Measurements from ENCODE around the gene KCTD4. TPM values are rescaled to one million over a fixed set of nuclear protein-coding genes. Genes with fewer than 3 reads are reported as not detected.

KCTD4 gene
- polyA plus RNA-seq, 1 donor (not counting 4 experiments of a cell fraction or from before 2014, with no cell fraction given), result 0.39 TPM

GRCh38 chr13:45206340-45206739, 5.5 kb upstream of the KCTD4 start:
- H3K4me3 ChIP-seq (ENCODE audit: control insufficient read depth in 2 of 3, extremely low read depth in 1 of 3, insufficient read depth in 2 of 3, low read depth in 1 of 3, low read length in 3 of 3), result peak overlapping the region in 2 of 3 experiments; percentile 62 to 65
- no peaks in the 10 kb centered on the region for H3K9me3 ChIP-seq (ENCODE audit: control insufficient read depth, low read depth, low read length)
- DNase-seq (ENCODE audit: low read depth, low spot score) (peak; percentile 78), FAIRE-seq (peak; percentile 79)
- H3K9me1 ChIP-seq (ENCODE audit: control insufficient read depth, extremely low read depth, insufficient read depth, low read length), result no peaks in the 10 kb centered on the region
- peak overlapping the region; percentile 98 for H3K27ac ChIP-seq (ENCODE audit: control insufficient read depth, insufficient read depth, low read length)
- H3K27me3 ChIP-seq (ENCODE audit: control insufficient read depth, extremely low read depth, insufficient read depth, low read length), result no peaks in the 10 kb centered on the region
- H3K9ac ChIP-seq (ENCODE audit: control insufficient read depth, extremely low read depth, insufficient read depth, low read length), result peak overlapping the region; percentile 87
- peak overlapping the region; percentile 88 for H3K4me2 ChIP-seq (ENCODE audit: control insufficient read depth, extremely low read depth, insufficient read depth, low read depth, low read length)
- dilution Hi-C loops (cut with MboI; ENCODE audit: extremely low pct_ligation_motif_present, low sequenced_read_pairs), result no loop called here
- peaks cover 38% of the 10 kb centered on the region for H3K79me2 ChIP-seq (ENCODE audit: control insufficient read depth, insufficient read depth, low read length)
- no peak for TF ChIP-seq CTCF (optimal IDR thresholded peaks at IDR 0.05 in 1 of 3, IDR thresholded peaks at IDR 0.05 in 1 of 3, conservative IDR thresholded peaks at IDR 0.05 in 1 of 3; ENCODE audit: extremely low read depth in 1 of 3, insufficient read depth in 2 of 3, low read length in 3 of 3)
- TF ChIP-seq EZH2 (IDR thresholded peaks at IDR 0.05; ENCODE audit: low read length), result no peak
- peaks cover 44% of the 10 kb centered on the region for H3K4me1 ChIP-seq (ENCODE audit: control insufficient read depth, extremely low read depth, insufficient read depth, low read length)
- H3K36me3 ChIP-seq (ENCODE audit: control insufficient read depth in 2 of 2, extremely low read depth in 1 of 2, insufficient read depth in 2 of 2, low read length in 2 of 2), result peaks cover 5 to 12% of the 10 kb centered on the region in 2 experiments
- no peaks in the 10 kb centered on the region for H4K20me1 ChIP-seq (ENCODE audit: control insufficient read depth, extremely low read depth, insufficient read depth, low read length)
- no peak overlapping the region for H2AFZ ChIP-seq (ENCODE audit: control insufficient read depth, low read length)

GRCh38 chr13:45205124-45205523, 4.3 kb upstream of the KCTD4 start:
- Histone ChIP-seq H3K79me2 (ENCODE audit: control insufficient read depth, insufficient read depth, low read length) (peaks cover 38% of the 10 kb centered on the region), H3K4me1 (ENCODE audit: control insufficient read depth, extremely low read depth, insufficient read depth, low read length) (peaks cover 54% of the 10 kb centered on the region), H3K36me3 (ENCODE audit: control insufficient read depth in 2 of 2, extremely low read depth in 1 of 2, insufficient read depth in 2 of 2, low read length in 2 of 2) (peaks cover 5 to 10% of the 10 kb centered on the region in 2 experiments), H2AFZ (ENCODE audit: control insufficient read depth, low read length) (no peak overlapping the region), H3K4me3 (ENCODE audit: control insufficient read depth in 2 of 3, extremely low read depth in 1 of 3, insufficient read depth in 2 of 3, low read depth in 1 of 3, low read length in 3 of 3) (no peak overlapping the region), H3K4me2 (ENCODE audit: control insufficient read depth, extremely low read depth, insufficient read depth, low read depth, low read length) (no peak overlapping the region), H3K9me1 (ENCODE audit: control insufficient read depth, extremely low read depth, insufficient read depth, low read length) (no peaks in the 10 kb centered on the region), H3K27me3 (ENCODE audit: control insufficient read depth, extremely low read depth, insufficient read depth, low read length) (no peaks in the 10 kb centered on the region), H3K9me3 (ENCODE audit: control insufficient read depth, low read depth, low read length) (no peaks in the 10 kb centered on the region), H3K9ac (ENCODE audit: control insufficient read depth, extremely low read depth, insufficient read depth, low read length) (no peak overlapping the region), H4K20me1 (ENCODE audit: control insufficient read depth, extremely low read depth, insufficient read depth, low read length) (no peaks in the 10 kb centered on the region), H3K27ac (ENCODE audit: control insufficient read depth, insufficient read depth, low read length) (peak overlapping the region; percentile 98)
- dilution Hi-C loops (cut with MboI; ENCODE audit: extremely low pct_ligation_motif_present, low sequenced_read_pairs), result no loop called here
- FAIRE-seq, result peak; percentile 52
- no peak for TF ChIP-seq EZH2 (IDR thresholded peaks at IDR 0.05; ENCODE audit: low read length)
- TF ChIP-seq CTCF (optimal IDR thresholded peaks at IDR 0.05 in 1 of 3, IDR thresholded peaks at IDR 0.05 in 1 of 3, conservative IDR thresholded peaks at IDR 0.05 in 1 of 3; ENCODE audit: extremely low read depth in 1 of 3, insufficient read depth in 2 of 3, low read length in 3 of 3), result no peak
- DNase-seq (ENCODE audit: low read depth, low spot score), result no peak

All from keratinocyte (primary cell).